ENCODE measurements around the gene SMIM21.

SMIM21 gene

DNA sequence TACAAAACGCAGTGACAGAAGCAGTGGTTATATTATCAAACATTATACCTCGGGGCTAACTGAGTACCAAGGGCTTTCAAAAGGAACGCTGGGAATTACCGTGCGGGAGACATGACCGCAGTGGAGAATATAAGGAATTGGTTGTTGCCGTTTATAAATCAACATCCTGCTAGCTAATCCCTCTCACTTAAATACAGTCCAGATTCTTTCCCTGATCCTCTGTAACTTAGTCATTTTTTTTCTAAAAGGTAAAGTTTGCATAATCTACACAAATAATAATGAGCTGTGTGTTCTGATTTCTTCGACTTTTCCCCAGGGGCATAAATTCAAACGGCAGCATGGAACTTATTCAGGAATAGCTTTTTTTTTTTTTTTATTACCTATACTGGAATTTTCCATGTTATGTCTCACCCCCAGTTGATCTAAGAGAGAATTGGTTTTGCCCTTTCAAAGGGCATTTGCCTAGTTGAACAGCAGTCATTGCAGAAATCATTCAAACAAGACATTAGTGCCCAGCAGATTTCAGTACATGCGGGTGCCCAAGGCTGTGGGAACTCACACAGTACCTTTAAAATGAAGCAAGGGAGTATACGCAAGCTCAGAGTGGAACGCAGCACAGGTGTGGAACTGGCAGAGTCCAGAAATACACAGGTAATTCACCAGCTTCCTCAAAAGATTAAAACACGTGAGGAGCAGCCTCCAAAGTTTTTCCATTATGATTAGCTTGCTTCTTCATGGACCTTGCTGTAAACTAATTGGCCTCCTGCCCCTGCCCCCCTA, 63.9 kb downstream of the SMIM21 start:
- Histone ChIP-seq H3K9ac (ENCODE audit: insufficient read length) (no peak overlapping the region), H3K27ac (no peak overlapping the region), H3K9me3 (ENCODE audit: low read depth, low read length) (no peaks in the 10 kb centered on the region), H3K36me3 (ENCODE audit: insufficient read depth, low read length) (no peaks in the 10 kb centered on the region), H3K4me3 (no peak overlapping the region)
- DNase-seq (ENCODE audit: low read depth, low spot score) = no peak
- no peak for TF ChIP-seq EZH2 (IDR thresholded peaks at IDR 0.05)
- TF ChIP-seq POLR2AphosphoS5 (IDR thresholded peaks at IDR 0.05; ENCODE audit: borderline replicate concordance, low read depth, low read length) = no peak
- no peak for TF ChIP-seq FOXP2 (optimal IDR thresholded peaks at IDR 0.05; ENCODE audit: control extremely low read depth, extremely low read length, insufficient read depth)

DNA sequence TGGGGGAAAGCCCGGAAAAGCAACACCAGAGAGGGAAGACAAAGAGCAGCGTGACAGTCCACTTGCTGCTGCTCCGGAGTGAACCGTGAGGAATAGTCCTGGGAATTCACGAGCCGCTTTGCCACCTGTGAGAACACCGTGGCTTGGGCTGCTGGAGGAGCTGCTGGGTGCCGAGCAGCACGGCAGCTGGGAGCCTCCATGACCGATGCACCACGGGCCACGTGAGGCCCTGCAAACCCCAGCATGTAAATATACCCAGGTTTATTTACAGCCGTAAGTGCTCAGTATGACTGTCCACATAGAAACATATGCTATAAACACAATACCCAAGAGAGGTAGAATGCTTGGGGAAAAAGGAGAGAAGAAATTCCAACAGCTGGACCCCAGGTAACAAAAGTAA, 65.1 kb downstream of the SMIM21 start:
- H3K27ac ChIP-seq = no peak overlapping the region
- no peaks in the 10 kb centered on the region for H3K36me3 ChIP-seq (ENCODE audit: insufficient read depth, low read length)
- no peak overlapping the region for H3K4me3 ChIP-seq
- H3K9me3 ChIP-seq (ENCODE audit: low read depth, low read length) = no peaks in the 10 kb centered on the region
- TF ChIP-seq FOXP2 (optimal IDR thresholded peaks at IDR 0.05; ENCODE audit: control extremely low read depth, extremely low read length, insufficient read depth) = no peak
- no peak for TF ChIP-seq POLR2AphosphoS5 (IDR thresholded peaks at IDR 0.05; ENCODE audit: borderline replicate concordance, low read depth, low read length)
- TF ChIP-seq EZH2 (IDR thresholded peaks at IDR 0.05) = no peak
- DNase-seq (ENCODE audit: low read depth, low spot score) = no peak
- no peak overlapping the region for H3K9ac ChIP-seq (ENCODE audit: insufficient read length)

DNA sequence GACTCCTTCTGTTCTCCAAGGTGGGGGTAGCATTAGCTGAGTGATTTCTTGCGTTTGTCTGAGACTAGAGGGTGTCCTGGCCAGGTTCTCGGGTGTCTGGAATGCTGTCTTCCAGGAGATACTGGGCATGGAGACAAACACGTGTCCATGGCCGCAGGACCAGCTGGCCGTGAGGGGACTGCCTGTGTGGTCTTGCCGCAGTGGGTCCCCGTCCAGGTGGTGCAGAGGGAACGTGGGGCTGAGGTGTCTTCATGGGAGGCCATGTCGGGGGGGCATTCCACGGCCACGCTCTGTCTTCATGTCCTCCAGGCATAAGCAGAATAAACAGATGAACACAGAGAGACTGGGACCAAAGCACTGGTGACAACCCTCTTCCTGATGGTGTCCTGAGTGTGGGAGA, 66.6 kb downstream of the SMIM21 start:
- no peak for DNase-seq (ENCODE audit: low read depth, low spot score)
- no peak overlapping the region for H3K9ac ChIP-seq (ENCODE audit: insufficient read length)
- H3K9me3 ChIP-seq (ENCODE audit: low read depth, low read length) = no peaks in the 10 kb centered on the region
- no peaks in the 10 kb centered on the region for H3K36me3 ChIP-seq (ENCODE audit: insufficient read depth, low read length)
- H3K4me3 ChIP-seq = no peak overlapping the region
- TF ChIP-seq POLR2AphosphoS5 (IDR thresholded peaks at IDR 0.05; ENCODE audit: borderline replicate concordance, low read depth, low read length) = no peak
- TF ChIP-seq EZH2 (IDR thresholded peaks at IDR 0.05) = no peak
- no peak for TF ChIP-seq FOXP2 (optimal IDR thresholded peaks at IDR 0.05; ENCODE audit: control extremely low read depth, extremely low read length, insufficient read depth)
- no peak overlapping the region for H3K27ac ChIP-seq

DNA sequence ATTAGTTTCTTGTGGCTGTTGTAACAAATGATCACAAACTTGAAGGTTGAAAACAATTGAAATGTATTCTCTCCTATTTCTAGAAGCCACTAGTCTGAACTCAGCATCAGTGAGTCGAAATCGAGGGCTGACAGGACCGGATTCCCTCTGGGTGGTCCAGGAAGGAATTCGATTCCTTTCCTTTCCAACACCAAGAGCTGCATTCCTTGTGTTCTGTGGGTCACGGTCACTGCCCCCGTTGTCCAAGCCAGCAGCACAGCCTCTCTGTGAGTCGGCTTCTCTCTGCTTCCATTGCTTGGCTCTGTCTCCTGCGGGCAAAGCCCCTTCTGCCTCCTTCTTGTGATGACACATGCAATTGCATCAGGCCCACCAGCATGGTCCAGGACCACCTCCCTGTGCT, 67.3 kb downstream of the SMIM21 start:
- H3K9me3 ChIP-seq (ENCODE audit: low read depth, low read length) = no peaks in the 10 kb centered on the region
- H3K4me3 ChIP-seq = no peak overlapping the region
- no peak overlapping the region for H3K9ac ChIP-seq (ENCODE audit: insufficient read length)
- TF ChIP-seq EZH2 (IDR thresholded peaks at IDR 0.05) (no peak), POLR2AphosphoS5 (IDR thresholded peaks at IDR 0.05; ENCODE audit: borderline replicate concordance, low read depth, low read length) (no peak), FOXP2 (optimal IDR thresholded peaks at IDR 0.05; ENCODE audit: control extremely low read depth, extremely low read length, insufficient read depth) (no peak)
- H3K36me3 ChIP-seq (ENCODE audit: insufficient read depth, low read length) = no peaks in the 10 kb centered on the region
- no peak overlapping the region for H3K27ac ChIP-seq
- no peak for DNase-seq (ENCODE audit: low read depth, low spot score)
